Peyer's patch (tissue), 4 donors: ENCODE data around the gene TMEM117. TPM values are rescaled to one million over a fixed set of nuclear protein-coding genes. Genes with fewer than 3 reads are reported as not detected.

Experiments
- DNase-seq, 3 donors: peaks; one replicate each; pipeline ENCODE4 v3.0.0-alpha.2; 2017 to 2019
- H3K27ac ChIP-seq, 4 donors: fragments of 200-600 bp; sonication (generic); one replicate each; pipeline ENCODE4 v1.5.1; 2016 to 2019
- H3K27me3 ChIP-seq, 2 donors: fragments of 200-600 bp; sonication (generic); one replicate each; pipeline ENCODE4 v1.5.1; 2019
- H3K36me3 ChIP-seq, 3 donors: fragments of 200-600 bp; sonication (generic); one replicate each; pipeline ENCODE4 v1.5.1; 2016 to 2019
- H3K4me1 ChIP-seq, 4 donors: fragments of 200-600 bp; sonication (generic); one replicate each; pipeline ENCODE4 v1.5.1; 2016 to 2019
- H3K4me3 ChIP-seq, 4 donors: fragments of 200-600 bp; sonication (generic); 1 replicate in 3 of 4; 2 replicates in 1 of 4; pipeline ENCODE4 v1.5.1; 2016 to 2019; ENCODE audit warnings: mild to moderate bottlenecking in 1 of 4
- H3K9me3 ChIP-seq, 4 donors: fragments of 200-600 bp; sonication (generic); one replicate each; pipeline ENCODE4 v1.5.1; 2016 to 2019; ENCODE audit warnings: mild to moderate bottlenecking in 1 of 4
- POLR2A ChIP-seq, 2 donors: fragments of 450-650 bp; IDR thresholded peaks; one replicate each; pipeline ENCODE4 v1.5.1; 2017; ENCODE audit warnings: antibody characterized with exemption in 2 of 2, mild to moderate bottlenecking in 2 of 2, moderate library complexity in 2 of 2
- total RNA-seq, 4 donors: library from RNA; depleted of rRNA; stranded (reverse); fragments of >200 nt; gene quantifications; one replicate each; pipeline ENCODE4 v1.1.0, GENCODE V29; 2016
- TF ChIP-seq, protein P1 (sequence below), 6 experiments: fragments of 450-650 bp in 4 of 6; fragments of 200-600 bp in 2 of 6; sonication (generic) in 1 of 6; IDR thresholded peaks; one replicate each; pipeline ENCODE4 v1.5.1; 2017 to 2019; ENCODE audit warnings: antibody characterized with exemption in 6 of 6, mild to moderate bottlenecking in 3 of 6, moderate library complexity in 1 of 6

TMEM117 gene
- total RNA-seq, 4 donors from 2014 or later, result 10.7 to 60.1 (median 51.9) TPM

DNA sequence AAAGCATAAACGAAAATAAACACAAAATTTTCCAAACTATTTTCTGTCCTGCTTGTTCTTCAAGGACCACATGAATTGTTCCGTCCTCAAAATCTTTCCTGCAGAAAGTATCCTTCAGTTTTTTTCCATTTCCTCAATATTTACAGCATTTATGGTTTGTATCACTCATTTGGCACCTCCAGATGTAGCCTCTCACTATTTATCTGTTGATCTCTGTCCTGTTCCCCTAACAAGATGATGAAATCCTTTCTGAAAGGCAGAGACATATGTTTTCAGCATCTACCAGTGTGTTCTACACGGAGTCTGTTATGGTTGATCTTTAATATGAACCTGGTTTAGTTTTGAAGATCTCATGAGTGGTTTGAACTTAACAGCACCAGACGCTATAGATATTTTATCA, 550.1 kb downstream of the TMEM117 start:
- peaks cover 0 to 3% (median 0%) of the 10 kb centered on the region in 3 donors for H3K36me3 ChIP-seq
- H3K4me1 ChIP-seq, result no peaks in the 10 kb centered on the region
- no peak overlapping the region for H3K4me3 ChIP-seq
- no peak for TF ChIP-seq POLR2A (IDR thresholded peaks at IDR 0.05)
- TF ChIP-seq, protein P1, sequence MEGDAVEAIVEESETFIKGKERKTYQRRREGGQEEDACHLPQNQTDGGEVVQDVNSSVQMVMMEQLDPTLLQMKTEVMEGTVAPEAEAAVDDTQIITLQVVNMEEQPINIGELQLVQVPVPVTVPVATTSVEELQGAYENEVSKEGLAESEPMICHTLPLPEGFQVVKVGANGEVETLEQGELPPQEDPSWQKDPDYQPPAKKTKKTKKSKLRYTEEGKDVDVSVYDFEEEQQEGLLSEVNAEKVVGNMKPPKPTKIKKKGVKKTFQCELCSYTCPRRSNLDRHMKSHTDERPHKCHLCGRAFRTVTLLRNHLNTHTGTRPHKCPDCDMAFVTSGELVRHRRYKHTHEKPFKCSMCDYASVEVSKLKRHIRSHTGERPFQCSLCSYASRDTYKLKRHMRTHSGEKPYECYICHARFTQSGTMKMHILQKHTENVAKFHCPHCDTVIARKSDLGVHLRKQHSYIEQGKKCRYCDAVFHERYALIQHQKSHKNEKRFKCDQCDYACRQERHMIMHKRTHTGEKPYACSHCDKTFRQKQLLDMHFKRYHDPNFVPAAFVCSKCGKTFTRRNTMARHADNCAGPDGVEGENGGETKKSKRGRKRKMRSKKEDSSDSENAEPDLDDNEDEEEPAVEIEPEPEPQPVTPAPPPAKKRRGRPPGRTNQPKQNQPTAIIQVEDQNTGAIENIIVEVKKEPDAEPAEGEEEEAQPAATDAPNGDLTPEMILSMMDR (IDR thresholded peaks at IDR 0.05), result no peak
- DNase-seq, result no peak
- H3K27me3 ChIP-seq, result no peaks in the 10 kb centered on the region
- peaks cover 0 to 2% (median 0%) of the 10 kb centered on the region in 4 donors for H3K9me3 ChIP-seq
- no peak overlapping the region for H3K27ac ChIP-seq

DNA sequence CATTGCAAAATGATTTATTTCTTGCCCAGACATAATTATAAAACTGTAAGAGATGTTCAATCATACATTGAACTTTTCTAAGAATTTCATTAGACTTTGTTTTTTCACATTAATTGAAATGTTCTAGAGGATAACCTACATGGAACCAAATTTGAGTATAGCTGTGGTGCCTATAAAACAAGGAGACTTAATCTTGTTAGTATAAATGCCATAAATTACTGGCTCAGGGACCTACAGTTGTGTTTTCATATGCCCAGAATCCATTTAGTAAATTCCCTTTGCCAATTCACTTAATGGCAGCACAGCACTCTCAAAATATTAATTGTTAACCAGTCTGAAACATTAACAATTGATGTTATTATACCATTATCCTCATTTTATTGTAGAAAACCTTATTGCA, 551.7 kb downstream of the TMEM117 start:
- TF ChIP-seq POLR2A (IDR thresholded peaks at IDR 0.05), result no peak
- TF ChIP-seq, protein P1 (IDR thresholded peaks at IDR 0.05), result no peak
- Histone ChIP-seq H3K36me3 (peaks cover 0 to 3% (median 0%) of the 10 kb centered on the region in 3 donors), H3K4me3 (no peak overlapping the region), H3K27me3 (no peaks in the 10 kb centered on the region), H3K27ac (no peak overlapping the region), H3K9me3 (peaks cover 0 to 2% (median 0%) of the 10 kb centered on the region in 4 donors), H3K4me1 (no peaks in the 10 kb centered on the region)
- DNase-seq, result no peak

DNA sequence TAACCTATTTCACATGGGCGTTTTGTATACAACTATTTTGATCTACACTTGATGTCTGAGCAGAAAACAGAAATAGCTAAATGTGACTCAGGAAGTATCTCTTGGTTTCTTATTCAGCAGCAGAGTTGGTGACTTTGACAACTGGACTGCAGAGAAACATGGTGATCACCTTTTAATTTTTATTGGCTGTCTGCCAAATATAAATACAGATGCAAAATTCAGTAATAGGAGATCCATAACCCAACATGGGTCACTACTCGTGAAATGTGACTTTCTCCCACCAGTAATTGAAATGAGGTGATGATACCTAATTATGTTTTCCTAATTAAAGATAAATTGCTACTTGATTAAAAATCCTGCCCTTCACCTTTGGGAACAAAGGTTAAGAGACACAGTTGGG, 553.2 kb downstream of the TMEM117 start:
- no peak overlapping the region for H3K27ac ChIP-seq
- TF ChIP-seq, protein P1 (IDR thresholded peaks at IDR 0.05), result no peak
- TF ChIP-seq POLR2A (IDR thresholded peaks at IDR 0.05), result no peak
- no peak overlapping the region for H3K4me3 ChIP-seq
- no peaks in the 10 kb centered on the region for H3K9me3 ChIP-seq
- no peak for DNase-seq
- H3K36me3 ChIP-seq, result peaks cover 0 to 3% (median 0%) of the 10 kb centered on the region in 3 donors
- no peaks in the 10 kb centered on the region for H3K27me3 ChIP-seq
- no peaks in the 10 kb centered on the region for H3K4me1 ChIP-seq

DNA sequence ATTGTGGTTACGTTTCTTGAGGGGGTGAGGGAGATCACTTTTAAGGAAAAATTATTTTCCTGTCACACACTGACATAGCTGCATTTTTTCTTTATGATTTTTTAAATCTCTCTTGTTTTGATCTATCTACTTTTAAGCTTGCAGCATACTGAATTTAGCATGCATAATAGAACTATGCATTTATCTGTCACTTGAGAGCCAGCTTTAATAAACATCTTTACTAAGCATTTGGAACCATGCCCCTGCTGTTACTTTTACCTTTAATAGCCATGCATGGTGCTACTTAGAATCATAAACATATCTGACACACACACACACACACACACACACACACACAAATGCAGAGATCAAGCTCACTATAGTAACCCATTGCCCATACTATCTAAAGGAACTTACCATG, 554.0 kb downstream of the TMEM117 start:
- Histone ChIP-seq H3K27ac (no peak overlapping the region), H3K4me1 (no peaks in the 10 kb centered on the region), H3K4me3 (no peak overlapping the region), H3K27me3 (no peaks in the 10 kb centered on the region), H3K36me3 (peaks cover 0 to 3% (median 0%) of the 10 kb centered on the region in 3 donors), H3K9me3 (no peaks in the 10 kb centered on the region)
- no peak for DNase-seq
- TF ChIP-seq, protein P1 (IDR thresholded peaks at IDR 0.05), result no peak
- no peak for TF ChIP-seq POLR2A (IDR thresholded peaks at IDR 0.05)

DNA sequence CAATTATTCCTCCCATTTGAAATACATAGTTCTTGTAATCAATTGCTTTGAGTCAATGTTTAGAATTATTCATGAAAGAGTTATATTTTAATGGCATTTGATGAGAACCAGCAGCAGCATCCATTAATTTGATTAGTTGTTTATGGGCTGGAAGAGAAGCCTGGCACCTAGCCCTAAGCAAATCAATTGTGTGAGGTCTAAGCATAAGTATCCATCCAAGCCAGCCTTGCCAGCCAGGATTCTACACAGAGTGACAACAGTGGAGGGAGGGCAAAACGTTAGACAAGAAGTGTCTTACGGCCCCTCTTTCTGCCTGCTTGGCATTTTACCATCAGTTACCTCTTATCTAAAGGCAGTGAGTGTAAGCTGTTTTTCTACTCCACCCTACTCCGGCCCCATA, 561.8 kb downstream of the TMEM117 start:
- Histone ChIP-seq H3K27ac (no peak overlapping the region), H3K9me3 (no peaks in the 10 kb centered on the region), H3K36me3 (no peaks in the 10 kb centered on the region), H3K4me1 (no peaks in the 10 kb centered on the region), H3K4me3 (no peak overlapping the region), H3K27me3 (no peaks in the 10 kb centered on the region)
- DNase-seq, result no peak
- TF ChIP-seq POLR2A (IDR thresholded peaks at IDR 0.05), result no peak

DNA sequence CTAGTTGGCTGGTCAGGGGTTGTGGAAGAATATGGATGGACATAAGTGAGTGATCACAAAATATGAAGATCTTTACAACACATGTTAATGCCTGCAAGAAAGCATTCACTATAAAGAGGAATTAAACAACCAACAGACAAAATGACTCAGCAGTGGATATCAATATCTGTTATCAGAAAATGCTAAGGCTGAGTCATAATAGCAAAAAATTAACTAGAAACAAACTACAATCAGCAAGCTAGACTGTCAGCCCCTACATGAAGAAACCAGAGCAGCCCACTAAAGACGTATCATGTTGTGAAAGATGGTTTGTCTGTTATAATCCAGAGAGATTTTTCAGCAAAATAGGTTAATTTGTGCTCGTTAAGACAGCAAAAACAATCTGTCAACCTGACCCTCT, 567.3 kb downstream of the TMEM117 start:
- DNase-seq, result no peak
- H3K9me3 ChIP-seq, result no peaks in the 10 kb centered on the region
- no peaks in the 10 kb centered on the region for H3K27me3 ChIP-seq
- TF ChIP-seq, protein P1 (IDR thresholded peaks at IDR 0.05), result no peak
- no peak overlapping the region for H3K27ac ChIP-seq
- no peaks in the 10 kb centered on the region for H3K4me1 ChIP-seq
- H3K36me3 ChIP-seq, result no peaks in the 10 kb centered on the region
- H3K4me3 ChIP-seq, result no peak overlapping the region
